Measurements from ENCODE around the gene VAV2. TPM values are rescaled to one million over a fixed set of nuclear protein-coding genes. Genes with fewer than 3 reads are reported as not detected.

VAV2 gene
- total and polyA plus RNA-seq, 2 of the 4 experiments (the other 2 are of a cell fraction) = 10.8 to 13.4 TPM

GRCh38 chr9:133978899-133979272, 13.2 kb downstream of the VAV2 start:
- no peak overlapping the region for H2BK120ac ChIP-seq (ENCODE audit: low read depth, low read length)
- BruUV-seq (replicated peaks) = no TSS peak
- no peak overlapping the region for H2BK15ac ChIP-seq (ENCODE audit: low read depth, low read length)
- H3K9me3 ChIP-seq (ENCODE audit: control insufficient read depth, insufficient read depth, low read length) = no peaks in the 10 kb centered on the region
- in situ Hi-C loops (cut with MboI; ENCODE audit: low sequenced_read_pairs) = no loop called here
- no peak overlapping the region for H3K23ac ChIP-seq (ENCODE audit: low read depth, low read length)
- H2AK5ac ChIP-seq (ENCODE audit: low read depth, low read length) = 0 out of 2 replicates have a peak overlapping the region, but pooled peaks have one; percentile 10
- no peak for ATAC-seq (ENCODE audit: low read depth)
- peak overlapping the region; percentile 69 for H2AK9ac ChIP-seq (replicated peaks; ENCODE audit: low read depth, low read length, poor library complexity)
- H3K9me1 ChIP-seq (ENCODE audit: insufficient read depth, low read length) = peaks cover 15% of the 10 kb centered on the region
- H3K27me3 ChIP-seq (ENCODE audit: control insufficient read depth, insufficient read depth, low read length) = no peaks in the 10 kb centered on the region
- no peak overlapping the region for H2BK20ac ChIP-seq (ENCODE audit: low read depth, low read length)
- CTCF ChIA-PET = no interaction called here
- TF ChIP-seq MAFK (IDR thresholded peaks at IDR 0.05; ENCODE audit: low read depth, low read length) (no peak), CEBPB (IDR thresholded peaks at IDR 0.05; ENCODE audit: low read depth, low read length) (no peak)
- no peak overlapping the region for H2BK5ac ChIP-seq (ENCODE audit: low read depth, low read length, poor library complexity, severe bottlenecking)
- H4K5ac ChIP-seq (ENCODE audit: low read depth, low read length) = no peak overlapping the region
- intact Hi-C loops (cut with micrococcal nuclease) = no loop called here
- H3K4me3 ChIP-seq (ENCODE audit: insufficient read depth, low read depth, low read length) = no peak overlapping the region
- H4K91ac ChIP-seq (ENCODE audit: insufficient read depth, low read depth, low read length) = no peak overlapping the region
- H3K18ac ChIP-seq (ENCODE audit: low read depth, low read length) = no peak overlapping the region
- DNase-seq = no peak
- H4K20me1 ChIP-seq (ENCODE audit: insufficient read depth, low read length) = peaks cover 97% of the 10 kb centered on the region
- H2AFZ ChIP-seq (replicated peaks; ENCODE audit: low read length, poor library complexity) = peak overlapping the region; percentile 87
- H3K4me1 ChIP-seq (ENCODE audit: control insufficient read depth, insufficient read depth, low read length) = peaks cover 25% of the 10 kb centered on the region
- H3K27ac ChIP-seq (ENCODE audit: insufficient read depth, low read length) = no peak overlapping the region
- peak overlapping the region; percentile 22; the same call in 1 of the 2 replicates for H3K4me2 ChIP-seq (ENCODE audit: low read depth, low read length)
- POLR2A ChIA-PET (ENCODE audit: unreplicated experiment) = no interaction called here
- 31% methylated on average over 5 of the region's 16 CpGs; no CpG with 5 or more reads in 1 of the 2 experiments for WGBS, 2 experiments (ENCODE audit: extremely low coverage in 2 of 2, insufficient read length in 1 of 2)
- dilution Hi-C loops (cut with HindIII; ENCODE audit: low sequenced_read_pairs, unreplicated experiment) = no loop called here
- peak overlapping the region in 1 of 2 experiments; percentile 31; a peak in 1 of 4 replicates for H4K8ac ChIP-seq (ENCODE audit: low read depth in 2 of 2, low read length in 2 of 2)
- H3K36me3 ChIP-seq (ENCODE audit: control insufficient read depth, insufficient read depth, low read length) = 0 out of 2 replicates have a peak, but pooled peaks cover 1% of the 10 kb centered on the region
- H3K14ac ChIP-seq (replicated peaks; ENCODE audit: low read depth, low read length) = no peak overlapping the region
- H3K79me1 ChIP-seq (ENCODE audit: low read depth in 1 of 2, low read length in 2 of 2) = peaks cover 30 to 91% of the 10 kb centered on the region in 2 experiments
- no peak overlapping the region for H3K9ac ChIP-seq (ENCODE audit: low read depth, low read length)
- H3K56ac ChIP-seq (ENCODE audit: extremely low read depth, insufficient read depth, low read length) = no peak overlapping the region
- H3K4ac ChIP-seq (ENCODE audit: low read depth, low read length) = peak overlapping the region; percentile 41; the same call in 1 of the 2 replicates
